Endothelial cell of umbilical vein (primary cell): ENCODE data around the gene ALDH3B2. TPM values are rescaled to one million over a fixed set of nuclear protein-coding genes. Genes with fewer than 3 reads are reported as not detected.
"Not testable (repeated sequence)": the region's sequence is repeated elsewhere in the genome, so short reads cannot be mapped to it uniquely, and the experiment has no call there.

ENCODE experiments used
- BruUV-seq: library from RNA; stranded (reverse); fragments of 400-500 nt; replicated peaks from 2 replicates; lab custom pipeline; 2021; lab: Mats Ljungman, UMichigan
- CTCF ChIA-PET: fragments of 300-600, 350-600 bp; sonication (Branson Sonifier 250); formaldehyde crosslinking; loops from one replicate; lab custom pipeline; 2021; ENCODE audit warnings: antibody characterized with exemption, inconsistent platforms; lab: Charles Lee
- POLR2A ChIA-PET: fragments of 300-600, 350-600 bp; sonication (Branson Sonifier 250); formaldehyde crosslinking; loops from one replicate; lab custom pipeline; 2021; ENCODE audit warnings: antibody characterized with exemption, inconsistent platforms; lab: Charles Lee
- DNase-seq: peaks from one replicate; pipeline ENCODE4 v3.0.0-alpha.2; 2011; ENCODE audit warnings: low read depth, low spot score
- FAIRE-seq: peaks from 2 replicates; lab custom pipeline; 2011; peaks lifted over from hg19 to GRCh38; lab: Jason Lieb, UNC
- H2AFZ ChIP-seq: 2 replicates; pipeline ENCODE4 v1.6.0; 2012; ENCODE audit warnings: low read depth, low read length, control low read depth, inconsistent platforms
- H3K27ac ChIP-seq: 2 replicates; pipeline ENCODE4 v1.5.1; 2011; ENCODE audit warnings: low read depth, mild to moderate bottlenecking, control low read depth, low read length, moderate library complexity; ENCODE audit not compliant: insufficient read depth
- H3K27me3 ChIP-seq, 2 experiments: 2 replicates each; pipeline versions ENCODE4 v1.6.0 to v1.6.1; 2011; ENCODE audit warnings: low read length in 2 of 2, mixed read lengths in 1 of 2; ENCODE audit not compliant: control insufficient read depth in 2 of 2, insufficient read depth in 2 of 2
- H3K36me3 ChIP-seq, 2 experiments: 2 replicates in 1 of 2; 3 replicates in 1 of 2; pipeline ENCODE4 v1.5.1; 2011; ENCODE audit warnings: low read length in 2 of 2, mild to moderate bottlenecking in 1 of 2, moderate library complexity in 1 of 2; ENCODE audit not compliant: control insufficient read depth in 2 of 2, insufficient read depth in 2 of 2; ENCODE audit errors: extremely low read depth in 1 of 2
- H3K4me1 ChIP-seq: 3 replicates; pipeline ENCODE4 v1.5.1; 2011; ENCODE audit warnings: mild to moderate bottlenecking, low read length; ENCODE audit not compliant: control insufficient read depth, insufficient read depth; ENCODE audit errors: extremely low read depth
- H3K4me2 ChIP-seq: 2 replicates; pipeline ENCODE4 v1.6.1; 2011; ENCODE audit warnings: low read length, control low read depth, mixed read lengths; ENCODE audit not compliant: insufficient read depth
- H3K4me3 ChIP-seq, 3 experiments: fragments of 200-600 bp in 1 of 3; sonication (generic), shearing (Covaris generic) in 1 of 3; replicated peaks in 1 of 3; 2 replicates each; pipeline ENCODE4 v1.5.1; 2011 to 2016; ENCODE audit warnings: control low read depth in 3 of 3, low read length in 3 of 3, mild to moderate bottlenecking in 2 of 3, inconsistent platforms in 1 of 3, low read depth in 1 of 3, moderate library complexity in 1 of 3; ENCODE audit not compliant: insufficient read depth in 1 of 3
- H3K79me2 ChIP-seq: 2 replicates; pipeline ENCODE4 v1.6.0; 2012; ENCODE audit warnings: low read length, inconsistent platforms; ENCODE audit not compliant: control insufficient read depth, insufficient read depth
- H3K9ac ChIP-seq: replicated peaks from 2 replicates; pipeline ENCODE3; 2011; ENCODE audit warnings: low read length, control low read depth; ENCODE audit not compliant: insufficient read depth; ENCODE audit errors: extremely low read depth
- H3K9me1 ChIP-seq: replicated peaks from 3 replicates; pipeline ENCODE4 v1.6.0; 2011; ENCODE audit warnings: mild to moderate bottlenecking, low read length; ENCODE audit not compliant: control insufficient read depth, insufficient read depth; ENCODE audit errors: extremely low read depth
- H3K9me3 ChIP-seq: replicated peaks from 2 replicates; pipeline ENCODE4 v1.5.1; 2012; ENCODE audit warnings: low read length, inconsistent platforms; ENCODE audit not compliant: control insufficient read depth, insufficient read depth
- H4K20me1 ChIP-seq: replicated peaks from 2 replicates; pipeline ENCODE3; 2011; ENCODE audit warnings: mild to moderate bottlenecking, low read length; ENCODE audit not compliant: control insufficient read depth, insufficient read depth; ENCODE audit errors: extremely low read depth
- EZH2 ChIP-seq: IDR thresholded peaks from 2 replicates; pipeline ENCODE4 v1.6.1; 2012; ENCODE audit warnings: borderline replicate concordance, low read depth, mild to moderate bottlenecking, moderate library complexity, low read length, inconsistent platforms; ENCODE audit not compliant: severe bottlenecking
- FOS ChIP-seq: IDR thresholded peaks from 2 replicates; pipeline ENCODE4 v1.6.1; 2011; ENCODE audit warnings: mild to moderate bottlenecking, low read length, moderate library complexity, borderline replicate concordance; ENCODE audit not compliant: insufficient read depth
- GATA2 ChIP-seq: IDR thresholded peaks from 2 replicates; pipeline ENCODE4 v1.7.0; 2011; ENCODE audit warnings: low read depth, mild to moderate bottlenecking, moderate library complexity, mixed read lengths, low read length; ENCODE audit not compliant: insufficient read length, insufficient read depth
- JUN ChIP-seq: IDR thresholded peaks from 2 replicates; pipeline ENCODE4 v1.6.1; 2011; ENCODE audit warnings: borderline replicate concordance, low read depth; ENCODE audit not compliant: insufficient read length, insufficient read depth
- MYC ChIP-seq: IDR thresholded peaks from one replicate; pipeline ENCODE4 v1.6.1; 2011; ENCODE audit warnings: mild to moderate bottlenecking, low read depth, low read length
- POLR2A ChIP-seq: IDR thresholded peaks from 2 replicates; pipeline ENCODE4 v1.6.1; 2012; ENCODE audit warnings: low read depth, mild to moderate bottlenecking, control low read depth, low read length
- POLR2AphosphoS5 ChIP-seq: IDR thresholded peaks from 2 replicates; pipeline ENCODE4 v1.6.1; 2012; ENCODE audit warnings: low read depth, mild to moderate bottlenecking, control low read depth, low read length, moderate library complexity; ENCODE audit not compliant: insufficient read depth
- dilution Hi-C: fragments of 300-500 bp; cut with MboI; formaldehyde crosslinking; loops from one replicate; pipeline ENCODE4 v1.15.0; 2019; ENCODE audit warnings: low sequenced_read_pairs; ENCODE audit not compliant: extremely low pct_ligation_motif_present
- intact Hi-C: fragments of 100-400 bp; cut with micrococcal nuclease; formaldehyde crosslinking; loops from one replicate; pipeline ENCODE4 v1.10.0; 2022
- polyA plus RNA-seq, 4 experiments: library from polyadenylated mRNA; depleted of rRNA in 3 of 4; stranded (reverse) in 3 of 4; unstranded in 1 of 4; fragments of >200 nt; gene quantifications; 2 replicates each; pipeline versions ENCODE4 v1.2.1 to v1.2.3, GENCODE V29; 2011 to 2012; ENCODE audit warnings: missing spikeins in 1 of 4
- total RNA-seq: library from RNA; stranded (reverse); gene quantifications from 2 replicates; pipeline ENCODE4 v1.2.3, GENCODE V29; 2021
- TF ChIP-seq, protein P1 (sequence below): IDR thresholded peaks from 2 replicates; pipeline ENCODE4 v1.6.1; 2011; ENCODE audit not compliant: insufficient read depth, insufficient read length
- TF ChIP-seq, protein P2 (sequence below), 2 donors: IDR thresholded peaks; 1 replicate in 1 of 2; 2 replicates in 1 of 2; pipeline ENCODE4 v1.5.1; 2011; ENCODE audit warnings: low read length in 2 of 2, mild to moderate bottlenecking in 2 of 2, moderate library complexity in 2 of 2, control low read depth in 1 of 2, inconsistent platforms in 1 of 2, low read depth in 1 of 2; ENCODE audit not compliant: insufficient read depth in 1 of 2; ENCODE audit errors: extremely low read depth in 1 of 2

The ALDH3B2 gene
- total and polyA plus RNA-seq, 2 donors (not counting 3 experiments of a cell fraction or from before 2014, with no cell fraction given): not detected

DNA sequence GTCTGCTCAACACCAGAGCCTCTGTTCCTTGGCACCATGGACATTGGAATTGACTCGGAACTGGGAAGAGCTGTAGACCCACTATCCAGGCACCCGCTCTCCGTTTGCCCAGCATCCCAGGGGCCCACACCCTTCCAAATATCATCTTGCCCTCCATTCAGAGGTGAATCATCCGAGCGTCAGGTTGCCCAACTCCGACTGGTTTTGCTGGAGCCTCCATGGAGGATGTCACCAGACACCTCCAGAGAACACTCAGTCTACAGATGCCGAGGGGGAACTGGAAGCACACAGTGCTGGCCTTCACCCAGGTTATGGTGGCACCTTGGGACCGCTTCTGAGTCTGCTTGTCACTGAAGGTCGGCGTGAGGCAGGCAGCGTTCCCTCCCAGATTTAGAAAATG, 35.4 kb upstream of the ALDH3B2 start:
- POLR2A ChIA-PET, H3K79me2 ChIP-seq, intact Hi-C loops, H4K20me1 ChIP-seq, H3K27ac ChIP-seq, BruUV-seq, H3K9ac ChIP-seq, H3K9me1 ChIP-seq, H3K27me3 ChIP-seq, H3K4me2 ChIP-seq, H3K4me3 ChIP-seq, H3K36me3 ChIP-seq, H3K9me3 ChIP-seq, dilution Hi-C loops, DNase-seq, H2AFZ ChIP-seq, CTCF ChIA-PET, H3K4me1 ChIP-seq, FAIRE-seq: not testable (repeated sequence)

DNA sequence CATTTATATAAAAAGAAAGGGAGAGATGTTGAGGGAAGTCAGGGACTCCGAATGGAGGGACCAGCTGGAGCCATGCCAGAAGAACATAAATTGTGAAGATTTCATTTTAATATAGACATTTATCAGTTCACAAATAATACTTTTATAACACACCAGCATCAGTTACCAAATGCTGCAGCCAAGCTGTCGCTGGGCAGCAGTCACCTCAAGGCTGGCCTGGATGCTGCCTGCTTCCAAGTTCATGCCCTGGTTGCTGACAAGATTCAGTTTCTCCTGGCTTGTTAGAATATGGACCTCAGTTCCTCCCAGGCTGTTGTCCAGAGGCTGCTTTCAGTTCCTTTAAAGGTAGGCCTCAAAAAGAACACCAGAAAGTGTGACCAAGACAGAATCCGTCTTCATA, 30.8 kb upstream of the ALDH3B2 start:
- no peak overlapping the region for H2AFZ ChIP-seq
- TF ChIP-seq, protein P1, sequence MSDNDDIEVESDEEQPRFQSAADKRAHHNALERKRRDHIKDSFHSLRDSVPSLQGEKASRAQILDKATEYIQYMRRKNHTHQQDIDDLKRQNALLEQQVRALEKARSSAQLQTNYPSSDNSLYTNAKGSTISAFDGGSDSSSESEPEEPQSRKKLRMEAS: no peak
- TF ChIP-seq GATA2 (no peak), EZH2 (no peak), FOS (no peak), POLR2AphosphoS5 (no peak), POLR2A (no peak), JUN (no peak), MYC (no peak)
- TF ChIP-seq, protein P2, sequence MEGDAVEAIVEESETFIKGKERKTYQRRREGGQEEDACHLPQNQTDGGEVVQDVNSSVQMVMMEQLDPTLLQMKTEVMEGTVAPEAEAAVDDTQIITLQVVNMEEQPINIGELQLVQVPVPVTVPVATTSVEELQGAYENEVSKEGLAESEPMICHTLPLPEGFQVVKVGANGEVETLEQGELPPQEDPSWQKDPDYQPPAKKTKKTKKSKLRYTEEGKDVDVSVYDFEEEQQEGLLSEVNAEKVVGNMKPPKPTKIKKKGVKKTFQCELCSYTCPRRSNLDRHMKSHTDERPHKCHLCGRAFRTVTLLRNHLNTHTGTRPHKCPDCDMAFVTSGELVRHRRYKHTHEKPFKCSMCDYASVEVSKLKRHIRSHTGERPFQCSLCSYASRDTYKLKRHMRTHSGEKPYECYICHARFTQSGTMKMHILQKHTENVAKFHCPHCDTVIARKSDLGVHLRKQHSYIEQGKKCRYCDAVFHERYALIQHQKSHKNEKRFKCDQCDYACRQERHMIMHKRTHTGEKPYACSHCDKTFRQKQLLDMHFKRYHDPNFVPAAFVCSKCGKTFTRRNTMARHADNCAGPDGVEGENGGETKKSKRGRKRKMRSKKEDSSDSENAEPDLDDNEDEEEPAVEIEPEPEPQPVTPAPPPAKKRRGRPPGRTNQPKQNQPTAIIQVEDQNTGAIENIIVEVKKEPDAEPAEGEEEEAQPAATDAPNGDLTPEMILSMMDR (IDR thresholded peaks at IDR 0.05; ENCODE audit: extremely low read depth in 1 of 2, insufficient read depth in 1 of 2, low read depth in 1 of 2, low read length in 2 of 2): no peak
- H3K4me2 ChIP-seq: no peak overlapping the region
- no peak overlapping the region for H3K4me3 ChIP-seq
- H4K20me1 ChIP-seq: no peaks in the 10 kb centered on the region
- H3K9me1 ChIP-seq: no peaks in the 10 kb centered on the region
- intact Hi-C loops: no loop called here
- no peaks in the 10 kb centered on the region for H3K9me3 ChIP-seq
- no TSS peak for BruUV-seq
- H3K27ac ChIP-seq: no peak overlapping the region
- H3K27me3 ChIP-seq: peaks cover 1 to 2% of the 10 kb centered on the region in 2 experiments
- H3K36me3 ChIP-seq: no peaks in the 10 kb centered on the region
- ChIA-PET POLR2A (no interaction called here), CTCF (no interaction called here)
- FAIRE-seq: no peak
- H3K4me1 ChIP-seq: no peaks in the 10 kb centered on the region
- no peaks in the 10 kb centered on the region for H3K79me2 ChIP-seq
- no peak overlapping the region for H3K9ac ChIP-seq
- dilution Hi-C loops: no loop called here
- DNase-seq: no peak
